Activated CD8-positive, alpha-beta memory T cell treated with anti-CD3 and anti-CD28 coated beads, Interleukin-2, amount 50 U/mL, for 24 hours (primary cell): Measurements from ENCODE around the gene CLIP2.
"Not testable (repeated sequence)": the region's sequence is repeated elsewhere in the genome, so short reads cannot be mapped to it uniquely, and the experiment has no call there.

ENCODE experiments used
- DNase-seq: peaks from one replicate; pipeline ENCODE4 v3.0.0-alpha.2; 2020; ENCODE audit errors: extremely low read depth

Gene CLIP2

DNA sequence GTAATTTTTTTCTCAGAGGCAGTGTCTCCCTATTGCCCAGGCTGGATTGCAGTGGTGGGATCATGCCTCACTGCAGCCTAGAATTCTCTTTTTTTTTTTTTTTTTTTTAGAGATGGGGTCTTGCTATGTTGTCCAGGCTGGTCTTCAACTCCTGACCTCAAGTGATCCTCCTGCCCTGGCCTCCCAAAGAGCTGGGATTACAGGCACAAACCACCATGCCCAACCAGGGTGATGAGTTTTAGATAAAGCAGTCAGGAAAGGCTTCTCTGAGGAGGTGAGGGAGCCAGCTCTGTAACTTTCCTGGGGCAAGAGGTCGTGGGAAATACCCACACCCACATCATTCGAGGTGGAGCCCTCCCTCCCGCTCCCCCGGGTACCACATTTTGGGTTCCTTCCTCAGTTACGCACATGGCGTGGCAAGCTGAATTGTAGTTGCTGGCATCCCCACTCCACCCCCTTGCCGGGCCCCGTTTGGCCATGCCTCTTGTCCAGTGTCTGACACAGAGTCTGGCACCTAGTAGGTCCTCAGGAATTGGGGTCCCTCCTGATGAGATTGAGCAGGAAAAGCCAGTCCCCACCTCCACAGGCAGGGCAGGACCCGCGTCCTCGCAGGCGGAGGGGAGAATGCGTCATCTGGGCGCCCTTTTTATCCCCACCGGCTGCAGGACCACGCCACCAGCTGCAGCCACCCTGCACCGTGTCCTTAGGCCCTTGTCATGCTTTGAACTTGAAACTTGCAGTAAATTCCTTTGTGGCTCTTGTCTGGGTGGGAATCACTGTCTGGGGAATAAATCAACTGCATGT, 43.4 kb downstream of the CLIP2 start:
- no peak for DNase-seq

DNA sequence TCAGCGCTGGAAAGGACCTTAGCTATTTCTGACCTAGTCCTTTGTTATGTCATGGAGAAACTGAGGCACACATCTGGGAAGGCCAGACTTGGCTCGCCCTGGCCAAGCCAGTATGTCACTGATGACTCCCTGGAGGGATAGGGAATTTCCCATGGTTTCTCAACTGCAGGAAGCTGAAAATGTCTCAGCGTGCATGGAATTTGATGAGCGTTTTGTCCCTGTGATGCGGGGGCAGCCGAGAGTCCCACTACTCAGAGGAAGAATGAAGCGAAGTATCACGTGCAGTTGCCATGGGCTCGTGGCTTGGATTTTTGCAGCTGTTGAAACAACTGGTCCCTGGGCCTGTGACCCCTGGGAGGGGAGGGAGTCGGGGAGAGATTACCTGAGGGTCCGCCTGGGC, 44.8 kb downstream of the CLIP2 start:
- DNase-seq = no peak

DNA sequence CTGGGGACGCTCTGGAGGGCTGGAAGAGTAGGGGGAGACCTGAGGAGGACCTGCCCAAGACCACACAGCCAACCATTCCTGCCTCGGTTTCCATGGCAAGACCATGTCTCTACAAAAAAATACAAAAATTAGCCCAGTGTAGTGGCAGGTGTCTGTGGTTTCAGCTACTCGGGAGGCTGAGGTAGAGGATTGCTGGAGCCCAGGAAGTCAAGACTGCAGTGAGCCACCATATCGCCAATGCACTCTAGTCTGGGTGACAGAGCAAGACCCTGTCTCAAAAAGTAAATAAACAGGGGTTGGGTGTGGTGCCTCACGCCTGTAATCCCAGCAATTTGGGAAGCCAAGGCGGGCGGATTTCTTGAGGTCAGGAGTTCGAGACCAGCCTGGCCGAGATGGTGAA, 48.7 kb downstream of the CLIP2 start:
- no peak for DNase-seq

DNA sequence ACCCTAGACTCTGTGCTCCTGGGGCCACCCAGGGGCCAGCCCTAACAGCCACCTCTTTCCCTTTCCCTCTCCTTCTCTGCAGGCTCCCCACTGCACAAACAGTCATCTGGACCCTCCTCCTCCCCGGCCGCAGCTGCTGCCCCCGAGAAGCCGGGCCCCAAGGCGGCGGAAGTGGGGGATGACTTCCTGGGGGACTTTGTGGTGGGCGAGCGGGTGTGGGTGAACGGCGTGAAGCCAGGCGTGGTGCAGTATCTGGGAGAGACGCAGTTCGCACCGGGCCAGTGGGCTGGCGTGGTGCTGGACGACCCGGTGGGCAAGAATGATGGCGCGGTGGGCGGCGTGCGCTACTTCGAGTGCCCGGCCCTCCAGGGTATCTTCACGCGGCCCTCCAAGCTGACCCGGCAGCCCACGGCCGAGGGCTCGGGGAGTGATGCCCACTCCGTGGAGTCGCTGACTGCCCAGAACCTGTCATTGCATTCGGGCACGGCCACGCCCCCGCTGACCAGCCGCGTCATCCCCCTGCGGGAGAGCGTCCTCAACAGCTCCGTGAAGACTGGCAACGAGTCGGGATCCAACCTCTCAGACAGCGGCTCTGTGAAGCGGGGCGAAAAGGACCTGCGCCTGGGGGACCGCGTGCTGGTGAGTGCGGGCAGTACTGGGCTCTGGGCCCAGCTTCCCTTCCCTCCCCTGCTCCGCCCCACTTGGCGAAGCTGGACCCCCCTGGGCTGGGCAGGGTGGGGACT, 49.3 kb downstream of the CLIP2 start:
- DNase-seq = no peak

DNA sequence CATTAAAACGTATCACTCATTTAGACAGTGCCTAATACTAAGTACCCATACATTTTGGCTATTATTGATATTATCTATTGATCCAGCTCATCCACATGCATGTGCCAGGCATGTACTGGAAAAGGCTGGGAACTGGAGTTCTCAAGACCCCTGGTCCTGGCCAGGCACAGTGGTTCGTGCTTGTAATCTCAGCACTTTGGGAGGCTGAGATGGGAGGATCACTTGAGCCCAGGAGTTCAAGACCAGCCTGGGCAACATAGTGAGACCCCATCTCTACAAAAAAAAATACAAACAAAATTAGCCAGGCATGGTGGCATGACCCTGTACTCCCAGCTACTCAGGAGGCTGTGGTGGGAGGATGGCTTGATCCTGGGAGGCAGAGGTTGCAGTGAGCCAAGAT, 50.4 kb downstream of the CLIP2 start:
- DNase-seq = not testable (repeated sequence)

DNA sequence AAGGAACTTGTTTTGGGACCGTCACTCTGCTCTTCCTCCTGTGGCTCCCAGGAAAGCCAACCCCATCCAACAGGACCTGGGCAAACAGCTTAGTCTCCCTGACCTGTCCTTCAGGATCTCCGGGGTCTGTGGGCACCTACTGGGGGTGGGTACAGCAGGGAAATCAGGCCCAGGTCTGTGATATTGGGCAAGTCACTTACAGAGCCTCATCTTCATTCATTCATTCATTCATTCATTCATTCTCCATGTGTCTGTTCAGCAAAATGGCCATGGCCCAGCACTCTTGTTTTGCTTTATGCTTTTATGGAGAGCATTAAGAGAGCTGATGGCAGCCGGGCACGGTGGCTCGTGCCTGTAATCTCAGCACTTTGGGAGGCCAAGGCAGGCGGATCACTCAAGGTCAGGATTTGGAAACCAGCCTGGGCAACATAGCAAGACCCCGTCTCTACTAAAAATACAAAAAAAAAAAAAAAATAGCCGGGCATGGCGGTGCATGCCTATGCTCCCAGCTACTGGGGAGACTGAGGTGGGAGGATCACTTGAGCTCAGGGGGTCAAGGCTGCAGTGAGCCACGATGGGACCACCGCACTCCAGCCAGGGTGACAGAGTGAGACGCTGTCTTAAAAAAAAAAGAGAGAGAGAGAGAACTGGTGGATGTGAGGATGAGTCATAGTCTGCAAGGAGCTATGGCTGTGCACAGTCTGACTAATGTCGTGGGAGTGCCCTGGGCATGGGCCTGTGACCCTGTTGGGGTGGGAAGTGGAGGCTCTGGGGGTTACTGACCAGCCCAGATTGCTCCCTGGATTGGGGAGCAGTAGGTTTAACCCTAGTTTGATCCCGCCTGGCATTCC, 54.3 kb downstream of the CLIP2 start:
- DNase-seq = no peak

DNA sequence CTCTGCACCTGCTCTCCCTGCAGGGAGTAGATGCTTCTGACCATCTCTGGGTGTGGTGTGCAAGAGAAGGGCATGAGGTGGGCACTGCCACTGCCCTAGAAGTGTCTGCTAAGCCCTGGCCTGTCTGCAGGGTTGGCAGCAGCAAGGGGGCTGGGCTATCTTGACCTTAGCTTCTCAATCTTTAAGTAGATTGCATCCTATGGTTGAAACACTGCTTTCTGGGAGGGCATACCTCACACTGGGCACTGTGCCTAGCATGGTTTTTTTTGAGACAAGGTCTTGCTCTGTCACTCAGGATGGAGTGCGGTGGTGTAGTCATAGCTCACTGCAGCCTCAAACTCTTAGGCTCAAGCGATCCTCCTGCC, 54.9 kb downstream of the CLIP2 start:
- no peak for DNase-seq

DNA sequence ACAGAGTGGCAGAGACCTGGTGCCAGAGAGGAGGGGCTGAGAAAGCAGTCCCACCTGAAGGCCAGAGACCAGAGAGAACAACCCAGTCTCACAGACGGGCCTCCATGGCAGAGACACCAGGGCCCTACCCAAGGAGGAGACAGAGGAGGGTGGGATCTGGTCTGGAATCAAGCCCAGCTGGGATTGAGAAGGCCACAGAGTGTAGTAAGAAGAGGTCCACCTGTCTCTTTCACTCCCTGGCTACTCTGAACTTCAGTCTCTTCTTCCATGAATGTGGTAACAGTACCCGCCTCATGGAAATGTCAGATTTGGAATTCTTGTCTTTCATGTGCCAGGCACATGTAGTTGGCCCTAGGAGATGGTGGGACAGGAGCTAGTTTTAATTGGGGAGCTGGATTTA, 55.6 kb downstream of the CLIP2 start:
- no peak for DNase-seq

DNA sequence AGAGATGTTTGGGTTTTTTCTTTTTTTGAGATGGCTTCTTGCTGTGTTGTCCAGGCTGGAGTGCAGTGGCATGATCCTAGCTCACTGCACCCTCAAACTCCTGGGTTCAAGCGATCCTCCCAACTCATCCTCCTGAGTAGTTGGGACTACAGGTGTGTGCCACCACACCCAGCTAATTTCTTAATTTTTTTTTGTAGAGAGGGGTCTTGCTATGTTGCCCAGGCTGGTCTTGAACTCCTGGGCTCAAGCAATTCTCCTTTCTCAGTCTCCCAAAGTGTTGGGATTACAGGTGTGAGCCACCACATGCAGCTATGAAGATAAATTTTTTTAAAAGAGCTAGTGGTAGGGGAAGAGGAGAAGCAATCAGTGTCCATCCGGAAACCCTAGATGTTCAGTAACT, 56.8 kb downstream of the CLIP2 start:
- no peak for DNase-seq

DNA sequence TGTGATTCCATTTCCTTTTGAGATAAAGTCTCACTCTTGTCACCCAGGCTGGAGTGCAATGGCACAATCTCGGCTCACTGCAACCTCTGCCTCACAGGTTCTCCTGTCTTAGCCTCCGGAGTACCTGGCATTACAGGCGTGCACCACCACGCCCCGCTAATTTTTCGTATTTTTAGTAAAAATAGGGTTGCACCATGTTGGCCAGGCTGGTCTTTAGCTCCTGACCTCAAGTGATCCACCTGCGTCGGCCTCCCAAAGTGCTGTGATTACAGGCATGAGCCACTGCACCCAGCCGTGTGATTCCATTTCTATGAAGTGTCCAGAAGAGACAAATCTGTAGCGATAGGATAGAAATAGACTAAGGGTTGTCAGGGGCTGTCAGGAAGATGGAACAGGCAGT, 60.4 kb downstream of the CLIP2 start:
- DNase-seq = no peak

DNA sequence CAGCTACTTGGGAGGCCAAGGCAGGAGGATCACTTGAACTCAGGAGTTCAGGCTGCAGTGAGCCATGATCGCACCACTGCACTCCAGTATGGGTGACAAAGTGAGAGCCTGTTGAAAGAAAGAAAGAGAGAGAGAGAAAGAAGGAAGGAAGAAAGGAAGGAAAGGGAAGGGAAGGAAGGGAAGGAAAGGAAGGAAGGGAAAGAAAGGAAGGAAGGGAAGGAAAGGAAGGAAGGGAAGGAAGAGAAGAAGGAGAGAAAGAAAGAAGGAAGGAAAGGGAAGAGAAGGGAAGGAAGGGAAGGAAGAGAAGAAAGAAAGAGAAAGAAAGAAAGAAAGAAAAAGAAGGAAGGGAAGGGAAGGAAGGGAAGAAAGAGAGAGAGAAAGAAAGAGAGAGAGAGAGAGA, 61.5 kb downstream of the CLIP2 start:
- DNase-seq = no peak

DNA sequence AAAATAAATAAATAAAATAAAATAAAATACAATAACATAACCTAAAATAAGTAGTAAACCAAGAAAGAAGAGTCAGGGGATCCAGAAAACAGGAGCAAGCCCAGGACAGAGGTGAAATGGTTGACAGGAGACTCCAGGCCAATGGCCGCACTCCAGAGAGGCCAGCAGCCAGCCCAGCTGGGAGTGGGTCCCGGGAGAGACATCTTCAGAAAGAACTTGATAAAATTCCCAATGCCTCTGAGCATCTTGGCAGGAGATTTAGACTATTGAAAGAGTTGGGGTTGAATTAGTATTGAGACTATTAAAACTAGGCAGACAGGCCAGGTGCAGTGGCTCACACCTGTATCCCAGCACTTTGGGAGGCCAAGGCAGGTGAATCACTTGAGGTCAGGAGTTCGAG, 62.6 kb downstream of the CLIP2 start:
- DNase-seq = no peak

DNA sequence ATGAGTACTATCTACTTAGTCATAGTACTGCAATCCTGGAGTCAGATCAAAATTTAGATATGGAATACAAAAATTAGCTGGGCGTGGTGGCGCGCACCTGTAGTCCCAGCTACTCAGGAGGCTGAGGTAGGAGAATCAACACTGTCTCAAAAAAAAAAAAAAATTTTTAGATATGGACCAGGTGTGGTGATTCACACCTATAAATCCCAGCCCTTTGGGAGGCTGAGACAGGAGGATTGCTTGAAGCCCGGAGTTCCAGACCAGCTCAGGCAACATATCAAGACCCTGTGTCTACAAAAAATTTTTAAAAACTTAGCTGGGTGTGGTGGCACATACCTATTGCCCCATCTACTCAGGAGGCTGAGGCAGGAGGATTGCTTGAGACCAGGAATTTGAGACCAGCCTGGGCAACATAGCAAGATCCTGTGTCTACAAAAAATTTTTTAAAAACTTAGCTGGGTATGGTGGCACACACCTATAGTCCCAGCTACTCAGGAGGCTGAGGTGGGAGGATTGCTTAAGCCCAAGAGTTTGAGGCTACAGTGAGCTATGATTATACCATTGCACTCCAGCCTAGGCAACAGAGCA, 63.4 kb downstream of the CLIP2 start:
- DNase-seq = not testable (repeated sequence)

DNA sequence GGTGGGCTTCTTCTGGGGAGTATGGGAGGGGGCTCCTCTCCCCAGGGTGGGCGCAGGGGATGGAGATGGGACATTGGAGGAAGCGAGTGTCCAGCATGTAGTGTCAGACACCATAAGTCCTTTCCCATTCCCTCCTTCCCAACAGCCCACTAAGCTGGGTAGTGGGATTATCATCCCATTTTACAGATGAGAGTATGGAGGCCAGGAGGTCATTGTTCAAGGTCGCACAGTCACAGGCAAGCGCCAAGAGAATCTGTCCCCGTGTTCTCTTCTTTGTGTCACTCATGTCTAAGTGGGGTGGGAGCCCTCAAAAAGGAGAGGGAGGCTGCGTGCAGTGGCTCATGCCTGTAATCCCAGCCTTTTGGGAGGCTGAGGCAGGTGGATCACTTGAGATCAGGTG, 64.8 kb downstream of the CLIP2 start:
- no peak for DNase-seq

DNA sequence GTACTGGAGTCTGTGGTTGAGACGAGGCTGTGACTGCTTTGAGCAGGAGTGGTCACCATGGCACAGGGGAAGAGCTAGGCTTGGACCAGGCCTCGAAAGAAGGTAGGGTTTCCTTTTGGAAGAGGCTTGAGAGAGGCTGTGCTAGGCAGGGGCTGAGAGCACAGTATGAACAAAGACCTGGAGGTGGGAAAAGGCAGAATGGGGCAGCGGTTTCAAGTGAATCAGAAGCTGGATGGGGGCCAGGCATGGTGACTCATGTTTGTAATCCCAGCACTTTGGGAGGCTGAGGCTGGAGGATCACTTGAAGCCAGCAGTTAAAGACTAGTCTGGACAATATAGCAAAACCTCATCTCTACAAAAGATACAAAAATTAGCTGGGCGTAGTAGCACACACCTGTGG, 65.9 kb downstream of the CLIP2 start:
- DNase-seq = no peak

DNA sequence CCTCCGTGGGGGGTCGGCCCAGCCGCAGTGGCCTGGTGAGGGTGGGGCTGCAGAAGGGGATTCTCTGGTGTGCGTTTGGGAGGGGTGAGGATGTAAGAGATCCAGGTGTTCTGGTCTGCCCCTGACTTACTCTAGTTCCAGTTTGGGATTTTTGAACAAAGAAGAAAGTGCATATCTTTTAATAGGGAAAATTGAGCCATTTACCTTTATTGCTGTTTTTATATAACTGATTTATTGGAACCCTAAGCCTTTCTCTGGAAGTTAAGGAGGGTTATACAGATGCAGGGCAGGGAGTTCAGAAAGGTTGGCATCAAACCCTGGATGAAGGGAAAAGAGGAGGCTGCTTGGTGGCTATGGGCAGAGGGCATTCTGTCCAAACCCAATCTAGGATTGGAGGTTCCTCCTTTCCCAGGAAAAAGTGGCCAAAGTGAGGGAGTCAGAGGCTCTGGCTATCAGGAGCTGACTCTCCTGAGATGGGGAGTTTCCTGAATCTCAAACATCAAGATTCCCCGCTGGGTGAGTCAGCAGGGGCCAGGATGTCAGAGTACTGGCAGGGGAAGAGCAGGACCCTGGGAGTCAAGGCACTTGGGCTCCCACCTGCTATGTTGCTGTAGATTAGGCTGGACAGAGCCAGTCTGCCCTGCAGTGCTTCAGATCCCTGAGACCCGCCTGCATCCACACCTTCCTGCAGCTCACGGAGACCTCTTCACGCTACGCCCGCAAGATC, 67.5 kb downstream of the CLIP2 start:
- no peak for DNase-seq

DNA sequence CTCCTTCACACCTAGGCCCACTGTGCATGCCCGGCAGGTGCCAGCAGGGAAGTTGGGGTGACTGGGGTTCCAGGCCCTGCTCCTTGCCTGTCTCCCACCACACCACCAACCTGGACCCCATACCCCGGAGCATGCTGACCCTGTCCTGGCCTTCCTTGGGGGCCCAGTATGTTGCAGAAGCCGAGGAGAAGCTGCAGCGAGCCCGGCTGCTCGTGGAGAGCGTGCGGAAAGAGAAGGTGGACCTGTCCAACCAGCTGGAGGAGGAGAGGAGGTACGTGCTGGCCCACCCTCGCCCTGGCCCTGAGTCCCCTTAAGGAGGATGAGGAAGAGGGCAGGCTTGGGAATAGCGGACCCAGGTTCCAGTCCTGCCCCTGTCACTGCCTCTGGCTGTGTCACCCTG, 70.8 kb downstream of the CLIP2 start:
- DNase-seq = no peak

DNA sequence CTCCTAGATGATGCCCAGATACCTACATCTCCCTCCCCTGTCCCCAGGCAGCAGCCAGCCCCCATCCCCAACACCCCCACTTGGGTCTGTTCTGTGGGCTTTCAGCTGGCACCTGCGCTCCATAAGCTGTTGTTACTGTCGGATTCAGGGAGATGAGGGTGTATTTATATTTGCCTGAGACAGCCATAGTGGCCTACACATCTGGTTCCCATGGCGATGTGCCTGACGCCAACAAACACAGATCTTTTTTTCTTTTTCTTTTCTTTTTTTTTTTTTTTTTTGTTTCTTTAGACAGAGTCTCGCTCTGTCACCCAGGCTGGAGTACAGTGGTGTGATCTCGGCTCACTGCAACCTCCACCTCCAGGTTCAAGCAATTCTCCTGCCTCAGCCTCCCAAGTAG, 73.1 kb downstream of the CLIP2 start:
- DNase-seq = no peak

DNA sequence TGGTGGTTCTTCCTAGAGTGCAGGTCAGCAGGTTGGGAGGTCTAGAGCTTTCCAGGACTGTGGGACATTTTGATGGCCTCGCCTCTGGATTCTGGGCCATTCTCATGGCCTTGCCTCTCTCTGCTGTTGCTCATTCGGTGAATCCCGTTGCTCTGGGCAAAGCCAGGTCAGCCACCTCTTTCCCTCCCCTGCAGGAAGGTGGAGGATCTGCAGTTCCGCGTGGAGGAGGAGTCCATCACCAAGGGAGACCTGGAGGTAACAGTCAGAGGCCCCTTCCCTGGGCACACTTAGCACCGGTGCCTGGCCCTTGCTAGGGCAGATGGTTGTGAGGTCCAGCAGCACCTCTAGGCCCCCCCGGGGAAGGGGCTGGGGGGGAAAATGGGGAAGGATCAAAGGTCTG, 74.9 kb downstream of the CLIP2 start:
- DNase-seq = no peak

DNA sequence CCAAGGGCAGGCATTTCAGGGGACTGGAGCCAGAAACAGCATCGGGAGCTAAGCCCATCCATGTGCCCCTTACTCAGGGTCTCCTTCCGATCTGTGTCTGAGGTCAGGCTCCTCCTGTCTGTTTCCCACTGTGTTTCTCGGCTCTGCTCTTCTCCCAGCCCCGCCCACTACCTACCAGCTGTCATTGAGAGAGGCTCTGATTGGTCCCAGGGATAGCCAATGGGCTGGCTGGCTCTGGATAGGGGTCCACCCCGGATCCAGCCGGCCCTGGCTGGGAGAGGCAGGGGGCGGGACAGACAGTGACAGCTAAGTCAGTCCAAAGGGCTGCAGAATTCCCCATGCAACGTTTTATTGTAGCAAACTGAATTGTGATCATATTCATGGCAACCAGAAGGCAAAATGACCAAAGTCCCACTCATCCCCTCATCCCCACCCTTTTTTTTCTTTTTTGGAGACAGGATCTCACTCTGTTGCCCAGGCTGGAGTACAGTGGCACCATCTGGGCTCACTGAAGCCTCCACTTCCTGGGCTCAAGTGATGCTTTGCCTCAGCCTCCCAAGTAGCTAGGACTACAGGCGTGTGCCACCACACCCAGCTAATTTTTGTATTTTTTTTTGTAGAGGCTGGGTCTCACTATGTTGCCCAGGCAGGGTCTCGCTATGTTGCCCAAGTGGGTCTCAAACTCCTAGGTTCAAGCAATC, 76.3 kb downstream of the CLIP2 start:
- DNase-seq = no peak
